GM12878 (cell line): ENCODE results near the gene NLRC5. TPM values are rescaled to one million over a fixed set of nuclear protein-coding genes. Genes with fewer than 3 reads are reported as not detected.

Source experiments
- ATAC-seq: fragments of 200-7000 bp; cut with Tn5 transposase; 3 replicates; pipeline ENCODE4 v1.9.1; 2020; ENCODE audit warnings: mild to moderate bottlenecking, moderate library complexity
- BruUV-seq: library from RNA; stranded (reverse); fragments of 400-500 nt; replicated peaks from 2 replicates; lab custom pipeline; 2021; lab: Mats Ljungman, UMichigan
- CTCF ChIA-PET: fragments of 300-600 bp; sonication (Branson Sonifier 250); formaldehyde crosslinking; extraction: SDS; loops from one replicate; lab custom pipeline; 2021; ENCODE audit warnings: inconsistent platforms; lab: Yijun Ruan, JAX
- POLR2A ChIA-PET: fragments of 350-600 bp; formaldehyde crosslinking; extraction: SDS; loops from one replicate; lab custom pipeline; 2021; ENCODE audit warnings: inconsistent platforms; lab: Charles Lee
- RAD21 ChIA-PET: fragments of 300-600 bp; sonication (Branson Sonifier 250); formaldehyde crosslinking; loops from one replicate; lab custom pipeline; 2023; ENCODE audit warnings: antibody characterized with exemption; ENCODE audit not compliant: unreplicated experiment; lab: Charles Lee
- SMC1A ChIA-PET: fragments of 300-600 bp; sonication (Branson Sonifier 250); formaldehyde crosslinking; loops from one replicate; lab custom pipeline; 2023; ENCODE audit not compliant: unreplicated experiment, uncharacterized antibody; lab: Charles Lee
- DNase-seq: peaks from one replicate; pipeline ENCODE4 v3.0.0-alpha.2; 2011; ENCODE audit warnings: low read depth, low spot score
- FAIRE-seq: peaks from 3 replicates; lab custom pipeline; 2011; peaks lifted over from hg19 to GRCh38; lab: Jason Lieb, UNC
- H2AFZ ChIP-seq: 2 replicates; pipeline ENCODE4 v1.6.0; 2011; ENCODE audit warnings: low read depth, low read length, control low read depth; ENCODE audit not compliant: control insufficient read depth
- H3K27ac ChIP-seq: 2 replicates; pipeline ENCODE4 v1.5.1; 2011; ENCODE audit warnings: control low read depth; ENCODE audit not compliant: control insufficient read depth, insufficient read depth
- H3K27me3 ChIP-seq, 2 experiments: replicated peaks in 1 of 2; 2 replicates each; pipeline versions ENCODE4 v1.6.0 to v1.6.1; 2011; ENCODE audit warnings: low read length in 1 of 2; ENCODE audit not compliant: control insufficient read depth in 2 of 2, insufficient read depth in 2 of 2
- H3K36me3 ChIP-seq, 2 experiments: 2 replicates each; pipeline ENCODE4 v1.5.1; 2011; ENCODE audit warnings: low read length in 1 of 2; ENCODE audit not compliant: control insufficient read depth in 2 of 2, insufficient read depth in 2 of 2
- H3K4me1 ChIP-seq: 2 replicates; pipeline ENCODE4 v1.6.1; 2011; ENCODE audit warnings: mild to moderate bottlenecking, low read length, moderate library complexity, mixed read lengths; ENCODE audit not compliant: control insufficient read depth, insufficient read depth
- H3K4me2 ChIP-seq: 2 replicates; pipeline ENCODE4 v1.6.0; 2011; ENCODE audit warnings: control low read depth; ENCODE audit not compliant: control insufficient read depth, insufficient read depth
- H3K4me3 ChIP-seq: fragments of 200-600 bp; sonication (generic); 2 replicates; pipeline ENCODE4 v1.5.1; 2016
- H3K79me2 ChIP-seq: 2 replicates; pipeline ENCODE4 v1.6.0; 2011; ENCODE audit warnings: low read length; ENCODE audit not compliant: control insufficient read depth, insufficient read depth
- H3K9ac ChIP-seq: 2 replicates; pipeline ENCODE4 v1.8.0; 2011; ENCODE audit warnings: low read length, control low read depth, mixed read lengths; ENCODE audit not compliant: control insufficient read depth, insufficient read depth
- H3K9me3 ChIP-seq: replicated peaks from 3 replicates; pipeline ENCODE4 v1.5.1; 2011; ENCODE audit warnings: mild to moderate bottlenecking, low read length; ENCODE audit not compliant: control insufficient read depth, insufficient read depth
- H4K20me1 ChIP-seq: 2 replicates; pipeline ENCODE4 v1.6.0; 2011; ENCODE audit not compliant: control insufficient read depth, insufficient read depth
- EGR1 ChIP-seq, 2 experiments: IDR thresholded peaks; 1 replicate in 1 of 2; 2 replicates in 1 of 2; pipeline ENCODE4 v1.6.1; 2011 to 2012; ENCODE audit warnings: low read depth in 2 of 2, low read length in 2 of 2, borderline replicate concordance in 1 of 2, mild to moderate bottlenecking in 1 of 2, moderate library complexity in 1 of 2
- IKZF1 ChIP-seq: fragments of 450-650 bp; conservative IDR thresholded peaks from 2 replicates; pipeline ENCODE4 v1.6.1; 2017; ENCODE audit warnings: antibody characterized with exemption, mild to moderate bottlenecking
- IRF4 ChIP-seq: IDR thresholded peaks from 2 replicates; pipeline ENCODE4 v1.6.1; 2011; ENCODE audit warnings: low read depth, low read length
- MYB ChIP-seq: fragments of 150-350 bp; IDR thresholded peaks from 2 replicates; pipeline ENCODE4 v1.6.1; 2014; ENCODE audit warnings: mild to moderate bottlenecking, low read depth, low read length, borderline replicate concordance
- MYC ChIP-seq: IDR thresholded peaks from 2 replicates; pipeline ENCODE4 v1.6.1; 2011; ENCODE audit warnings: mild to moderate bottlenecking, low read length, moderate library complexity, inconsistent platforms; ENCODE audit not compliant: insufficient read depth, insufficient replicate concordance, insufficient read length, severe bottlenecking
- NRF1 ChIP-seq: conservative IDR thresholded peaks from 2 replicates; pipeline ENCODE4 v1.6.1; 2011; ENCODE audit warnings: mild to moderate bottlenecking, low read depth, low read length, improper control_type of control experiment
- POLR2AphosphoS2 ChIP-seq: IDR thresholded peaks from 2 replicates; pipeline ENCODE4 v1.6.1; 2011; ENCODE audit warnings: low read depth, mild to moderate bottlenecking, low read length, improper control_type of control experiment, moderate library complexity
- POLR2AphosphoS5 ChIP-seq: IDR thresholded peaks from 2 replicates; pipeline ENCODE4 v1.6.1; 2011; ENCODE audit warnings: mild to moderate bottlenecking, low read length, inconsistent platforms
- SMC3 ChIP-seq: IDR thresholded peaks from 2 replicates; pipeline ENCODE4 v1.6.1; 2011; ENCODE audit warnings: low read length, improper control_type of control experiment, borderline replicate concordance
- SUZ12 ChIP-seq: fragments of 200-600 bp; sonication (generic); IDR thresholded peaks from one replicate; pipeline ENCODE4 v1.6.1; 2018; ENCODE audit warnings: antibody characterized with exemption, mild to moderate bottlenecking; ENCODE audit not compliant: unreplicated experiment
- TAF1 ChIP-seq: IDR thresholded peaks from 2 replicates; pipeline ENCODE4 v1.6.1; 2011; ENCODE audit warnings: mild to moderate bottlenecking, low read depth, low read length, borderline replicate concordance
- TCF12 ChIP-seq: IDR thresholded peaks from 2 replicates; pipeline ENCODE4 v1.6.1; 2011; ENCODE audit warnings: low read depth, mild to moderate bottlenecking, low read length
- ZBED1 ChIP-seq: IDR thresholded peaks from 2 replicates; pipeline ENCODE4 v1.6.1; 2016; ENCODE audit warnings: borderline replicate concordance
- ZNF207 ChIP-seq: fragments of 450-650 bp; IDR thresholded peaks from 2 replicates; pipeline ENCODE4 v1.6.1; 2014; ENCODE audit warnings: antibody characterized with exemption, mild to moderate bottlenecking, borderline replicate concordance
- ZNF24 ChIP-seq: fragments of 450-650 bp; IDR thresholded peaks from 2 replicates; pipeline ENCODE4 v1.6.1; 2017; ENCODE audit warnings: antibody characterized with exemption, mild to moderate bottlenecking
- ZNF274 ChIP-seq: IDR thresholded peaks from one replicate; pipeline ENCODE4 v1.8.0; 2011; ENCODE audit not compliant: insufficient read length, insufficient read depth
- WGBS: methylation state at CpG from one replicate; pipeline ENCODE4 v1.1.6; 2016; ENCODE audit warnings: low lambda C conversion rate; ENCODE audit not compliant: insufficient replicate concordance, insufficient coverage; ENCODE audit errors: missing lambda C conversion rate; 5-methylcytosine and 5-hydroxymethylcytosine counted together
- in situ Hi-C: fragments of 300-500 bp; cut with MboI; formaldehyde crosslinking; loops from 9 replicates; pipeline ENCODE4 v1.14.3; 2018; ENCODE audit warnings: mixed read lengths
- intact Hi-C: fragments of 100-400 bp; cut with micrococcal nuclease; formaldehyde crosslinking; loops from one replicate; pipeline ENCODE4 v1.14.2; 2022; ENCODE audit not compliant: unreplicated experiment
- polyA plus RNA-seq, 11 experiments: library from polyadenylated mRNA; depleted of rRNA in 4 of 11; unstranded in 6 of 11; stranded (reverse) in 5 of 11; fragments of >200 nt; fragmentation: Nextera tagmentation in 4 of 11; fragmentation: Illumina TruSeq in 1 of 11; extraction: Ambion mirVana in 4 of 11; extraction: Trizol in 1 of 11; gene quantifications; 1 replicate in 1 of 11; 2 replicates in 10 of 11; pipeline versions ENCODE4 v1.2.1 to v1.2.3, GENCODE V29; 2011 to 2016; ENCODE audit warnings: inconsistent platforms in 2 of 11, missing spikeins in 2 of 11, low read depth in 1 of 11
- total RNA-seq, 4 experiments: library from RNA; depleted of rRNA in 3 of 4; stranded (reverse); fragments of >200 nt in 3 of 4; fragmentation: Illumina TruSeq in 1 of 4; extraction: Trizol in 1 of 4; gene quantifications; 2 replicates each; pipeline versions ENCODE4 v1.2.1 to v1.2.3, GENCODE V29; 2013 to 2021
- TF ChIP-seq, protein P1 (sequence below): IDR thresholded peaks from 2 replicates; pipeline ENCODE4 v1.6.1; 2012; ENCODE audit warnings: low read depth, low read length, improper control_type of control experiment

The NLRC5 gene
- total and polyA plus RNA-seq, 10 of the 15 experiments (the other 5 are each of a cell fraction or from before 2014, with no cell fraction given) = 13.1 to 105 (median 57.3) TPM

- no peaks in the 10 kb centered on the region for H4K20me1 ChIP-seq
- no peaks in the 10 kb centered on the region for H3K27me3 ChIP-seq
- ChIA-PET RAD21 (interaction anchor here (0.7 to 6.0 kb wide), 23 partner anchors 10 to 297 kb away, joined by 3 to 108 read pairs (median 6); partner anchors contain the start of gene NLRC5), POLR2A (interaction anchor here (0.9 to 6.0 kb wide), 16 partner anchors 14 to 101 kb away, joined by 3 to 104 read pairs (median 6); partner anchors contain the start of gene NLRC5), CTCF (interaction anchor here (0.8 to 7.8 kb wide), 15 partner anchors 15 to 125 kb away, joined by 3 to 155 read pairs (median 4); partner anchors contain the start of genes CETP and NLRC5), SMC1A (interaction anchor here (0.6 to 6.8 kb wide), 22 partner anchors 10 to 481 kb away, joined by 3 to 111 read pairs (median 6); partner anchors contain the start of gene NLRC5)
- FAIRE-seq = peak; percentile 66
- in situ Hi-C loops = loop anchor here (5.0 kb wide), 2 partner anchors 70 to 175 kb away; partner anchors contain the start of gene SLC12A3
- BruUV-seq = no TSS peak
- H2AFZ ChIP-seq = no peak overlapping the region
- peaks cover 93% of the 10 kb centered on the region for H3K4me1 ChIP-seq
- H3K27ac ChIP-seq = peak overlapping the region; percentile 78
- H3K79me2 ChIP-seq = peaks cover 1% of the 10 kb centered on the region; the same call in 1 of the 2 replicates
- peak; percentile 76 for ATAC-seq
- H3K9me3 ChIP-seq = no peaks in the 10 kb centered on the region; the same call in 2 of the 3 replicates
- peak overlapping the region; percentile 75 for H3K4me2 ChIP-seq
- H3K9ac ChIP-seq = peak overlapping the region; percentile 46
- 1% methylated on average over 14 of the region's 14 CpGs for whole genome bisulfite sequencing
- H3K4me3 ChIP-seq = peak overlapping the region; percentile 43; the same call in 1 of the 2 replicates
- peak; percentile 88 for DNase-seq
- intact Hi-C loops = loop anchor here (5.0 kb wide), 1 partner anchor 40 kb away; no protein-coding TSS in a partner anchor
- H3K36me3 ChIP-seq = peaks cover 7 to 16% of the 10 kb centered on the region in 2 experiments
- TF ChIP-seq ZBED1 (peak; percentile 85), ZNF207 (no peak), POLR2AphosphoS5 (peak; percentile 50), SMC3 (0 out of 2 replicates have a peak, but pooled peaks have one; percentile 5), EGR1 (IDR thresholded peaks at IDR 0.05; ENCODE audit: borderline replicate concordance in 1 of 2, low read depth in 2 of 2, low read length in 2 of 2) (no peak), TAF1 (0 out of 2 replicates have a peak, but pooled peaks have one; percentile 17), MYC (no peak), IRF4 (peak; percentile 88), MYB (peak; percentile 87), SUZ12 (no peak), NRF1 (no peak), ZNF24 (no peak), IKZF1 (peak; percentile 74), POLR2AphosphoS2 (no peak), TCF12 (peak; percentile 91), ZNF274 (no peak)
- TF ChIP-seq, protein P1, sequence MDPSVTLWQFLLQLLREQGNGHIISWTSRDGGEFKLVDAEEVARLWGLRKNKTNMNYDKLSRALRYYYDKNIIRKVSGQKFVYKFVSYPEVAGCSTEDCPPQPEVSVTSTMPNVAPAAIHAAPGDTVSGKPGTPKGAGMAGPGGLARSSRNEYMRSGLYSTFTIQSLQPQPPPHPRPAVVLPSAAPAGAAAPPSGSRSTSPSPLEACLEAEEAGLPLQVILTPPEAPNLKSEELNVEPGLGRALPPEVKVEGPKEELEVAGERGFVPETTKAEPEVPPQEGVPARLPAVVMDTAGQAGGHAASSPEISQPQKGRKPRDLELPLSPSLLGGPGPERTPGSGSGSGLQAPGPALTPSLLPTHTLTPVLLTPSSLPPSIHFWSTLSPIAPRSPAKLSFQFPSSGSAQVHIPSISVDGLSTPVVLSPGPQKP = no peak
Measured at GRCh38 chr16:57042157-57043111, 53.1 kb downstream of the NLRC5 start.
